ENCODE results near the gene PARP14. TPM values are rescaled to one million over a fixed set of nuclear protein-coding genes. Genes with fewer than 3 reads are reported as not detected.

PARP14 gene
- total RNA-seq, 4 donors from 2014 or later, result 6.0 to 12.3 (median 10.5) TPM

DNA sequence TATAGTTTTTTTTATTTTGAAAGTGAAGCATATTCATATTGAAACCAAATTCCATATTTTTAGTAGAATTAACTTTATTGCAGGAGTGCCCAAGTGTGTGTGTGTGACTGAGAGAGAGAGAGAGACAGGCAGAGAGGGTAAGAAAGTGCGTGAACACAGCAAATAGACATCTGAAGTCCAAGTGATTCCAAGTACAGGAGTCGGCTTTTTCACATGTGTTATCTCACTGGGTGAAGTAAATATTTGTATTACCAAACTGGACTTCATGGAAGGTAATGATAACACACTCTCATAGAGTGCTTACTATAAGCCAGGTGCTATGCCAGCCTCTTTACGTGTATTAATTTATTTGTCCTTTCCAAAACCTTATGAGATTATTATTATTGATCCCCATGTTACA is 12.0 kb downstream of the PARP14 start:
- in situ Hi-C loops (cut with MboI; ENCODE audit: low sequenced_read_pairs in 4 of 4) (loop anchor here in 2 of 4 donors (25.0 kb wide), 2 partner anchors 130 to 1155 kb away; partner anchors contain the start of genes DTX3L (in 1 of the 2), PARP9 (in 1 of the 2) and POLQ (in 1 of the 2)), intact Hi-C loops (cut with DNase I; ENCODE audit: low total_unique reads) (no loop called here)
- TF ChIP-seq POLR2A (IDR thresholded peaks at IDR 0.05), result no peak
- TF ChIP-seq, protein P1, sequence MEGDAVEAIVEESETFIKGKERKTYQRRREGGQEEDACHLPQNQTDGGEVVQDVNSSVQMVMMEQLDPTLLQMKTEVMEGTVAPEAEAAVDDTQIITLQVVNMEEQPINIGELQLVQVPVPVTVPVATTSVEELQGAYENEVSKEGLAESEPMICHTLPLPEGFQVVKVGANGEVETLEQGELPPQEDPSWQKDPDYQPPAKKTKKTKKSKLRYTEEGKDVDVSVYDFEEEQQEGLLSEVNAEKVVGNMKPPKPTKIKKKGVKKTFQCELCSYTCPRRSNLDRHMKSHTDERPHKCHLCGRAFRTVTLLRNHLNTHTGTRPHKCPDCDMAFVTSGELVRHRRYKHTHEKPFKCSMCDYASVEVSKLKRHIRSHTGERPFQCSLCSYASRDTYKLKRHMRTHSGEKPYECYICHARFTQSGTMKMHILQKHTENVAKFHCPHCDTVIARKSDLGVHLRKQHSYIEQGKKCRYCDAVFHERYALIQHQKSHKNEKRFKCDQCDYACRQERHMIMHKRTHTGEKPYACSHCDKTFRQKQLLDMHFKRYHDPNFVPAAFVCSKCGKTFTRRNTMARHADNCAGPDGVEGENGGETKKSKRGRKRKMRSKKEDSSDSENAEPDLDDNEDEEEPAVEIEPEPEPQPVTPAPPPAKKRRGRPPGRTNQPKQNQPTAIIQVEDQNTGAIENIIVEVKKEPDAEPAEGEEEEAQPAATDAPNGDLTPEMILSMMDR (IDR thresholded peaks at IDR 0.05 in 4 of 5, conservative IDR thresholded peaks at IDR 0.05 in 1 of 5), result no peak
- ATAC-seq (no peak), DNase-seq (no peak)
- no peaks in the 10 kb centered on the region for H3K4me1 ChIP-seq
- no peak overlapping the region for H3K27ac ChIP-seq
- H3K4me3 ChIP-seq, result no peak overlapping the region
- H3K9me3 ChIP-seq, result no peaks in the 10 kb centered on the region
- H3K36me3 ChIP-seq, result peaks cover 0 to 32% of the 10 kb centered on the region in 2 donors
- no peaks in the 10 kb centered on the region for H3K27me3 ChIP-seq

DNA sequence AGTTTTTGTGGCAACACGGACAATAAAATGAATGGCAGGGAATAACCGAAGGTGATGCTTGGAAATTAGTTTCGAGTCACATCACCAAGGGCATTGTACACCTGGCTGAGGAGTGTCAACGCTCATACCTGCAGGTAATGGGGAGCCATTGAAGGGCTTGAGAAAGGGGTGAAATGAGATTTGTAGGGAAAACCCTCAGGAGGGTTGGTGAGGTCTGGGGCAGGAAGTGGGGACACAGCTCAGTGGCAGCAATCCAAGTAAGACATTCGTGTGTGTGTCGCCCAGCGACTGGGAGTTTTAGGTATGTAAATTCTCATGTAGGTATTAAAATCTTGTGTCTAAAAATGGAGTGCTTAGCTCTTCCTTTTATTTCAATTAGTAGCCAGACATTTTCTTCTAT is 14.3 kb downstream of the PARP14 start:
- TF ChIP-seq, protein P1 (IDR thresholded peaks at IDR 0.05 in 4 of 5, conservative IDR thresholded peaks at IDR 0.05 in 1 of 5), result no peak
- no peak for TF ChIP-seq POLR2A (IDR thresholded peaks at IDR 0.05)
- H3K4me1 ChIP-seq, result no peaks in the 10 kb centered on the region
- DNase-seq (no peak), ATAC-seq (no peak)
- no peak overlapping the region for H3K27ac ChIP-seq
- H3K36me3 ChIP-seq, result peaks cover 0 to 32% of the 10 kb centered on the region in 2 donors
- no peaks in the 10 kb centered on the region for H3K9me3 ChIP-seq
- no peaks in the 10 kb centered on the region for H3K27me3 ChIP-seq
- intact Hi-C loops (cut with DNase I; ENCODE audit: low total_unique reads), result no loop called here
- in situ Hi-C loops (cut with MboI; ENCODE audit: low sequenced_read_pairs in 4 of 4), result loop anchor here in 2 of 4 donors (25.0 kb wide), 2 partner anchors 133 to 1158 kb away; partner anchors contain the start of genes DTX3L (in 1 of the 2), PARP9 (in 1 of the 2) and POLQ (in 1 of the 2)
- no peak overlapping the region for H3K4me3 ChIP-seq

DNA sequence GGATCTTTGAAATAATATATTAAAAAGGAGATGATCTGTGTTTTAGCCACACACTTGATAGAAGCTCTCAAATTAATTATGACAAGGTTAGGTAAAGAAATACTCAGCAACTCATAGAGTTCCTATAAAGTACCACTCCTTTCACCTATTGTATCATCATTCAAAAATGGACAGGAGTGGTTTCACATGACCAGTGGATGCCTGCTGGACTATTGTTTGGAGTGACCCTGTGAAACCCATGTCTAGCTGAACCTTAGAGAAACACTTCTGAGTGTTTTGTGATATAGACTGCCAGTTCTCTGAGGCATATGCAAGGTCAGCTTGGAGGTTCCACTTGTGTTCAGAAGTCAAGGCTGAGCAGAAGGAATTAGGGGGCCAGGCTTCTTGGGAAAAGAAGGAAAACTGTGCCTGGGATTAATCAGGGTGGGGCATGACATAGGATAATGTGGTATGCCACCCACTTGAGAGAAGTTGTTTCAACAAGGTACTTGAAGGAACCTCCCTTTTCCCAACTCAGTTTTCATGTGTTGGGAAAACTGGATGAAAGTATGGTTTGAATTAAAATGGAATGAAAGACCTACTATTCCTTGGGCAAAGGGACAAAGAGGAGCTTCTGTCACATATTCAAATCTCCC is 15.4 kb downstream of the PARP14 start:
- no peak for DNase-seq
- in situ Hi-C loops (cut with MboI; ENCODE audit: low sequenced_read_pairs in 4 of 4), result loop anchor here in 2 of 4 donors (25.0 kb wide), 2 partner anchors 134 to 1159 kb away; partner anchors contain the start of genes DTX3L (in 1 of the 2), PARP9 (in 1 of the 2) and POLQ (in 1 of the 2)
- no peak for TF ChIP-seq POLR2A (IDR thresholded peaks at IDR 0.05)
- TF ChIP-seq, protein P1 (IDR thresholded peaks at IDR 0.05 in 4 of 5, conservative IDR thresholded peaks at IDR 0.05 in 1 of 5), result no peak
- H3K9me3 ChIP-seq, result no peaks in the 10 kb centered on the region
- H3K27me3 ChIP-seq, result no peaks in the 10 kb centered on the region
- peaks cover 0 to 31% of the 10 kb centered on the region in 2 donors for H3K36me3 ChIP-seq
- ATAC-seq, result no peak
- H3K27ac ChIP-seq, result no peak overlapping the region
- H3K4me1 ChIP-seq, result no peaks in the 10 kb centered on the region
- intact Hi-C loops (cut with DNase I; ENCODE audit: low total_unique reads), result no loop called here
- H3K4me3 ChIP-seq, result no peak overlapping the region

DNA sequence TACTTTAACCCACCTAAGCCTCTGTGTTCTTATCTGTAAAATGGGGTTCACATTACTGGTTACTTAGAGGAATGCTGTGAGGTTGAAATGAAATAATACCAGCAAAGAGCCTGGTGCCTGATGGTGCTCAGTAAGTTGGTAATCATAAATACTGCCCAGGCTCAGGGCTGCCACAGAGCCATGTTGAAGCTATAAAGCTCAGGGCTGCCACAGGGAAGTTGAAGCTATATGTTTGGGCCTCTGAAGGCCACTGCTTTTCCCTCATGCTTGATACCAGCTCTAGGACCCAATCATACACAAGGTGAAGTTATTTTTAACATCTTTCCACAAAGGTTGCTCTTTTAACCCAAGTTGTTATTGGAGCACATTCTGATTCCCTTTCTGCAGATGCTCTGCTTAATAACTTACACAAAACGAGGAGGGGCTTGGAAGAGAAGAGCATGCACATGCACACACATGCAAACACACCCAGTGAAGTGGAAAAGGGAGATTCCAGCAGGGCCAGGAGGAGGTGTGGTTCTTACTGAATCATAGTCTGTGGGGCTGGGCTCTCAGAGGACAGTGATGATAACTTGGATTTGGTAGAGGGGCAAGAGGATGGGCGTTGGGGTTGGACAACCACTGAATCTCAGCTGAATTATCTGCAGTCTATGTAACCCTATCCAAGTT is 17.4 kb downstream of the PARP14 start:
- H3K9me3 ChIP-seq, result no peaks in the 10 kb centered on the region
- DNase-seq (no peak), ATAC-seq (no peak)
- H3K27ac ChIP-seq, result no peak overlapping the region
- intact Hi-C loops (cut with DNase I; ENCODE audit: low total_unique reads), result no loop called here
- TF ChIP-seq, protein P1 (IDR thresholded peaks at IDR 0.05 in 4 of 5, conservative IDR thresholded peaks at IDR 0.05 in 1 of 5), result no peak
- TF ChIP-seq POLR2A (IDR thresholded peaks at IDR 0.05), result no peak
- peaks cover 0 to 15% of the 10 kb centered on the region in 2 donors for H3K36me3 ChIP-seq
- H3K4me3 ChIP-seq, result no peak overlapping the region
- H3K27me3 ChIP-seq, result no peaks in the 10 kb centered on the region
- no peaks in the 10 kb centered on the region for H3K4me1 ChIP-seq
- in situ Hi-C loops (cut with MboI; ENCODE audit: low sequenced_read_pairs in 4 of 4), result loop anchor here in 2 of 4 donors (25.0 kb wide), 2 partner anchors 136 to 1161 kb away; partner anchors contain the start of genes DTX3L (in 1 of the 2), PARP9 (in 1 of the 2) and POLQ (in 1 of the 2)
